GM11168 (cell line): ENCODE measurements around the gene RPS24.

Experiments
- in situ Hi-C: fragments of 300-500 bp; cut with MboI; formaldehyde crosslinking; loops from one replicate; pipeline ENCODE4 v1.12.0; 2022; ENCODE audit warnings: low sequenced_read_pairs; ENCODE audit not compliant: unreplicated experiment

Gene RPS24

GRCh38 chr10:78078539-78079330 lies 45.1 kb downstream of the RPS24 start:
- in situ Hi-C loops, result no loop called here

DNA sequence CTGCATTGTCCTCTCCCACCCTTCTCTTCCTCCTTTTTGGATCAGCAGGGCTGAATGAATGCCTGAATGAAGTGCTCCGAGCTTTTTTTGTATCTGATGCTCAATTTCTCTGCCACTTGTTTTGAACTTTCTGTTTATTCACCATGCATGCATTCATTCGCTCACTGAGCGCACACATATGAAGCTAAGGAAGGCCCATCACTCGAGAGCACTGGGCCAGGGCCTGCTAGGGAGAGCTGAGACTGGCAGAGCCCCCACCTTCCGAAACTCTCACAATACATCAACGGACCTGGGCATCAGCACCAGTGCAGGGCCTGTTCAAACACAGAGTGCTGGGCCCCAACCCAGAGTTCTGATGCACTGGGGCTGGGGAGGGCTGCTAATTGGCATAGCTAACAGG lies 45.7 kb downstream of the RPS24 start:
- in situ Hi-C loops, result no loop called here

DNA sequence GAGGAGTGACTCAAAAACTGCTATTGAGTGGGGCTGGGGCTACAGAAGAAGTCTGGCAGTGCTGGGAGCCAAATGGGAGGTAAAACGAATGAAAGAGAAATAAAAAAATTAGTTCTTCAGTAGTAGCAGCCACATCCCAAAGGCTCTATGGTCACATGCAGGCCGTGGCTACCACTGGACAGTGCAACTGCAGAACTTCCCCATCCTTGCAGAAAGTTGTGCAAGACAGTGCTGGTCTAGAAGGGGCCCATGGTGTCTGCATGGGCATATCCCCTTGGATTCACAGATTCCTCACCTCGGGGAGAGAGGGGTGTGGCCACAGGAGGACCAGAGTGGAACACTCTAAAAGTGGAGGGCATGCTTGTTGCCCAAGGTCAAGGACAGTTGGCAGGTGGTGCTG lies 47.6 kb downstream of the RPS24 start:
- in situ Hi-C loops, result no loop called here

DNA sequence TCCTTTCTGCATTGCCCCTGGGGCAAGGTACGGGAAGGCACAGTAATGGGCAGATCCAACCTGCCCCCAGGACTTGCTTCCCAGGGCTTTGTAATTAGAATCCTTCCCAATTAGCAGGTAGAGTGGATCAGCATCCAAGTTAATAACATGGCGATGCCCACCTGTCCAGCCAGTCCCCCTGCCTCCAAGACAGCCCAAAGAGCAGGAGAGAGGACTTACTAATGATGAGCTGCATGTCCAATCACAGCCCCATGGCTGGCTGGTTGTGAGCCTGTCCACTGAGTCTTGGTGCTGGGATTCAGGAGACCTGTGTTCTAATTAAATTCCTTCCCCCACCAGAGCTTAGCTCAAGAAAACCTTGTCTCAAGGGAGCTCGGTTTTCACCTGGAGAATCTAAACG lies 49.0 kb downstream of the RPS24 start:
- in situ Hi-C loops, result no loop called here
